ENCODE data around the gene MRTO4. TPM values are rescaled to one million over a fixed set of nuclear protein-coding genes. Genes with fewer than 3 reads are reported as not detected.
"Not testable (repeated sequence)": the region's sequence is repeated elsewhere in the genome, so short reads cannot be mapped to it uniquely, and the experiment has no call there.

Gene MRTO4
- total RNA-seq, 1 donor from 2014 or later: 32.0 TPM

GRCh38 chr1:19220991-19221390 is 30.6 kb upstream of the MRTO4 start:
- no peak overlapping the region for H3K4me3 Mint-ChIP-seq
- TF ChIP-seq CTCF (IDR thresholded peaks at IDR 0.05; ENCODE audit: unreplicated experiment): no peak
- no peaks in the 10 kb centered on the region for H3K27me3 Mint-ChIP-seq (ENCODE audit: low read depth)
- no peaks in the 10 kb centered on the region for H3K4me1 Mint-ChIP-seq
- peaks cover 48% of the 10 kb centered on the region for H3K36me3 Mint-ChIP-seq
- no peak for DNase-seq (ENCODE audit: low spot score in 2 of 2, unreplicated experiment in 2 of 2)
- H3K9me3 Mint-ChIP-seq: no peaks in the 10 kb centered on the region
- H3K27ac Mint-ChIP-seq: no peak overlapping the region

GRCh38 chr1:19222573-19222972 is 29.0 kb upstream of the MRTO4 start:
- Mint-ChIP-seq H3K36me3 (peaks cover 49% of the 10 kb centered on the region), H3K4me3 (no peak overlapping the region), H3K4me1 (no peaks in the 10 kb centered on the region), H3K27me3 (ENCODE audit: low read depth) (no peaks in the 10 kb centered on the region), H3K27ac (no peak overlapping the region), H3K9me3 (no peaks in the 10 kb centered on the region)
- no peak for TF ChIP-seq CTCF (IDR thresholded peaks at IDR 0.05; ENCODE audit: unreplicated experiment)
- no peak for DNase-seq (ENCODE audit: low spot score in 2 of 2, unreplicated experiment in 2 of 2)

- H3K27ac Mint-ChIP-seq: no peak overlapping the region
- H3K4me3 Mint-ChIP-seq: no peak overlapping the region
- no peak for DNase-seq (ENCODE audit: low spot score in 2 of 2, unreplicated experiment in 2 of 2)
- H3K4me1 Mint-ChIP-seq: no peaks in the 10 kb centered on the region
- H3K36me3 Mint-ChIP-seq: peaks cover 46% of the 10 kb centered on the region
- H3K9me3 Mint-ChIP-seq: no peaks in the 10 kb centered on the region
- no peaks in the 10 kb centered on the region for H3K27me3 Mint-ChIP-seq (ENCODE audit: low read depth)
- no peak for TF ChIP-seq CTCF (IDR thresholded peaks at IDR 0.05; ENCODE audit: unreplicated experiment)
These were observed 28.4 kb upstream of the MRTO4 start for GRCh38 chr1:19222979-19223824.

GRCh38 chr1:19229229-19229628 is 22.4 kb upstream of the MRTO4 start:
- no peak for TF ChIP-seq CTCF (IDR thresholded peaks at IDR 0.05; ENCODE audit: unreplicated experiment)
- no peaks in the 10 kb centered on the region for H3K9me3 Mint-ChIP-seq
- H3K4me3 Mint-ChIP-seq: no peak overlapping the region
- no peak overlapping the region for H3K27ac Mint-ChIP-seq
- H3K36me3 Mint-ChIP-seq: peaks cover 44% of the 10 kb centered on the region
- no peaks in the 10 kb centered on the region for H3K4me1 Mint-ChIP-seq
- no peak for DNase-seq (ENCODE audit: low spot score in 2 of 2, unreplicated experiment in 2 of 2)
- no peaks in the 10 kb centered on the region for H3K27me3 Mint-ChIP-seq (ENCODE audit: low read depth)

GRCh38 chr1:19229828-19230325 is 21.7 kb upstream of the MRTO4 start:
- peaks cover 37% of the 10 kb centered on the region for H3K36me3 Mint-ChIP-seq
- TF ChIP-seq CTCF (IDR thresholded peaks at IDR 0.05; ENCODE audit: unreplicated experiment): no peak
- DNase-seq (ENCODE audit: low spot score in 2 of 2, unreplicated experiment in 2 of 2): no peak

GRCh38 chr1:19231736-19232523 is 19.7 kb upstream of the MRTO4 start:
- H3K27ac Mint-ChIP-seq; H3K4me3 Mint-ChIP-seq; DNase-seq (ENCODE audit: low spot score in 2 of 2, unreplicated experiment in 2 of 2); H3K9me3 Mint-ChIP-seq; H3K4me1 Mint-ChIP-seq; H3K27me3 Mint-ChIP-seq (ENCODE audit: low read depth): not testable (repeated sequence)
- H3K36me3 Mint-ChIP-seq: peaks cover 30% of the 10 kb centered on the region

More at GRCh38 chr1:19229828-19230325, 21.7 kb upstream of the MRTO4 start:
- Mint-ChIP-seq H3K27ac (no peak overlapping the region), H3K9me3 (no peaks in the 10 kb centered on the region), H3K27me3 (ENCODE audit: low read depth) (no peaks in the 10 kb centered on the region), H3K4me3 (no peak overlapping the region), H3K4me1 (no peaks in the 10 kb centered on the region)
